DND-41 (cell line): ENCODE data around the gene SMARCC2.
A peak's percentile ranks its signal among the peaks of the same experiment; 100 is the strongest.

Source experiments
- ATAC-seq: fragments of 200-7000 bp; cut with Tn5 transposase; 3 replicates; pipeline ENCODE4 v1.9.1; 2021; ENCODE audit warnings: low read depth; ENCODE audit not compliant: insufficient read depth
- DNase-seq: peaks from one replicate; pipeline ENCODE4 v3.0.0-alpha.2; 2020
- H2AFZ ChIP-seq: 2 replicates; pipeline ENCODE4 v1.6.0; 2012; ENCODE audit warnings: low read depth, low read length
- H3K27ac ChIP-seq: 2 replicates; pipeline ENCODE4 v1.5.1; 2012; ENCODE audit warnings: low read length, inconsistent platforms
- H3K27me3 ChIP-seq: fragments of 200-600 bp; sonication (generic); 2 replicates; pipeline ENCODE4 v1.6.0; 2012; ENCODE audit warnings: low read length, mild to moderate bottlenecking, inconsistent platforms; ENCODE audit not compliant: insufficient read depth, poor library complexity
- H3K36me3 ChIP-seq: 2 replicates; pipeline ENCODE4 v1.5.1; 2012; ENCODE audit warnings: low read length, inconsistent platforms; ENCODE audit not compliant: insufficient read depth
- H3K4me1 ChIP-seq: 2 replicates; pipeline ENCODE4 v1.5.1; 2012; ENCODE audit warnings: mild to moderate bottlenecking, low read length; ENCODE audit not compliant: insufficient read depth
- H3K4me2 ChIP-seq: 2 replicates; pipeline ENCODE4 v1.6.0; 2012; ENCODE audit warnings: mild to moderate bottlenecking, moderate library complexity, low read length, inconsistent platforms; ENCODE audit not compliant: insufficient read depth
- H3K4me3 ChIP-seq, 2 experiments: fragments of 200-600 bp in 1 of 2; shearing (Covaris generic) in 1 of 2; 2 replicates each; pipeline ENCODE4 v1.5.1; 2012 to 2016; ENCODE audit warnings: inconsistent platforms in 2 of 2, low read length in 2 of 2, mild to moderate bottlenecking in 2 of 2, low read depth in 1 of 2, moderate library complexity in 1 of 2
- H3K79me2 ChIP-seq: 2 replicates; pipeline ENCODE4 v1.6.0; 2012; ENCODE audit warnings: low read length, inconsistent platforms; ENCODE audit not compliant: insufficient read depth
- H3K9ac ChIP-seq: 2 replicates; pipeline ENCODE4 v1.6.0; 2012; ENCODE audit warnings: low read depth, mild to moderate bottlenecking, inconsistent platforms, low read length, moderate library complexity
- H3K9me3 ChIP-seq: 2 replicates; pipeline ENCODE4 v1.5.1; 2012; ENCODE audit warnings: low read length, moderate library complexity, mild to moderate bottlenecking, inconsistent platforms; ENCODE audit not compliant: insufficient read depth, severe bottlenecking
- H4K20me1 ChIP-seq: 2 replicates; pipeline ENCODE4 v1.6.0; 2012; ENCODE audit warnings: low read length; ENCODE audit not compliant: insufficient read depth
- EZH2 ChIP-seq: IDR thresholded peaks from 3 replicates; pipeline ENCODE4 v1.6.1; 2012; ENCODE audit warnings: borderline replicate concordance, low read depth, mild to moderate bottlenecking, moderate library complexity, low read length, inconsistent platforms; ENCODE audit not compliant: severe bottlenecking
- TF ChIP-seq, protein P1 (sequence below): IDR thresholded peaks from 2 replicates; pipeline ENCODE4 v1.5.1; 2012; ENCODE audit warnings: borderline replicate concordance, low read length, moderate library complexity, mild to moderate bottlenecking; ENCODE audit not compliant: poor library complexity, severe bottlenecking; ENCODE audit errors: extremely low read depth

SMARCC2 gene

GRCh38 chr12:56224102-56224701, 34.9 kb upstream of the SMARCC2 start, which contains the start of gene NABP2:
NABP2 (plus strand) TSS chr12:56224342; CDS start chr12:56224857, 515 bp downstream.
- peaks cover 54% of the 10 kb centered on the region for H3K4me1 ChIP-seq
- peak within 1 kb of the TSS; percentile 65 for H3K9ac ChIP-seq
- ATAC-seq (peak; percentile 85), DNase-seq (peak; percentile 98)
- peaks cover 17% of the 10 kb centered on the region for H3K36me3 ChIP-seq
- H3K4me2 ChIP-seq, result peak within 1 kb of the TSS; percentile 97
- peaks cover 50% of the 10 kb centered on the region for H3K79me2 ChIP-seq
- H3K27ac ChIP-seq, result peak within 1 kb of the TSS; percentile 75
- H3K27me3 ChIP-seq, result no peaks in the 10 kb centered on the region
- no peaks in the 10 kb centered on the region for H3K9me3 ChIP-seq
- peak within 1 kb of the TSS; percentile 82 for H2AFZ ChIP-seq
- TF ChIP-seq EZH2, result no peak
- TF ChIP-seq, protein P1, sequence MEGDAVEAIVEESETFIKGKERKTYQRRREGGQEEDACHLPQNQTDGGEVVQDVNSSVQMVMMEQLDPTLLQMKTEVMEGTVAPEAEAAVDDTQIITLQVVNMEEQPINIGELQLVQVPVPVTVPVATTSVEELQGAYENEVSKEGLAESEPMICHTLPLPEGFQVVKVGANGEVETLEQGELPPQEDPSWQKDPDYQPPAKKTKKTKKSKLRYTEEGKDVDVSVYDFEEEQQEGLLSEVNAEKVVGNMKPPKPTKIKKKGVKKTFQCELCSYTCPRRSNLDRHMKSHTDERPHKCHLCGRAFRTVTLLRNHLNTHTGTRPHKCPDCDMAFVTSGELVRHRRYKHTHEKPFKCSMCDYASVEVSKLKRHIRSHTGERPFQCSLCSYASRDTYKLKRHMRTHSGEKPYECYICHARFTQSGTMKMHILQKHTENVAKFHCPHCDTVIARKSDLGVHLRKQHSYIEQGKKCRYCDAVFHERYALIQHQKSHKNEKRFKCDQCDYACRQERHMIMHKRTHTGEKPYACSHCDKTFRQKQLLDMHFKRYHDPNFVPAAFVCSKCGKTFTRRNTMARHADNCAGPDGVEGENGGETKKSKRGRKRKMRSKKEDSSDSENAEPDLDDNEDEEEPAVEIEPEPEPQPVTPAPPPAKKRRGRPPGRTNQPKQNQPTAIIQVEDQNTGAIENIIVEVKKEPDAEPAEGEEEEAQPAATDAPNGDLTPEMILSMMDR, result peak; percentile 80
- H4K20me1 ChIP-seq, result 0 out of 2 replicates have a peak, but pooled peaks cover 3% of the 10 kb centered on the region
- H3K4me3 ChIP-seq, result peak within 1 kb of the TSS; percentile 67; a peak in 3 of 4 replicates

GRCh38 chr12:56223571-56224101, 34.4 kb upstream of the SMARCC2 start:
- no peak; the same call in 2 of the 3 replicates for ATAC-seq
- no peak for DNase-seq
- Histone ChIP-seq H3K9me3 (no peaks in the 10 kb centered on the region), H3K36me3 (peaks cover 17% of the 10 kb centered on the region), H3K4me1 (peaks cover 54% of the 10 kb centered on the region), H3K79me2 (peaks cover 52% of the 10 kb centered on the region), H3K27me3 (no peaks in the 10 kb centered on the region), H4K20me1 (0 out of 2 replicates have a peak, but pooled peaks cover 3% of the 10 kb centered on the region), H3K27ac (peak overlapping the region; percentile 75), H3K4me3 (peak overlapping the region; percentile 23 to 67; a peak in 3 of 4 replicates), H3K9ac (peak overlapping the region; percentile 65), H2AFZ (peak overlapping the region; percentile 82), H3K4me2 (peak overlapping the region; percentile 97)
- TF ChIP-seq, protein P1, result no peak
- no peak for TF ChIP-seq EZH2

DNA sequence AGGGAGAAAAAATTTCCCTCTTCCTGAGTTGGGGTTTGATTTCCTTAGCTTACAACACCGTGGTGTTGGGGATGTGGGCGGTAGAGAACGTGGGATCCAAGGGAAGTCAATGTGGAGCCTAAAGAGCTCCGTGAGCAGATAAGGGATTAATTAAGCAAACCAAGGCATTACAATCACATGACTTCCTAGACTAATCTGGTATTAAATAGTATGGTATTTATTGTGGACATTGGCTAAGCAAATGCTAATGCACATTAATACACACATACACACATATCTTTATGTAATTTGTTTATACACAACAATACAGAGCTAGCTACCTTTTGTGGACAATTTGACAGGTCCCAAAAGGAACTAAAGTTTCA, 33.2 kb upstream of the SMARCC2 start:
- no peaks in the 10 kb centered on the region for H3K27me3 ChIP-seq
- peak overlapping the region; percentile 72 to 78; a peak in 3 of 4 replicates for H3K4me3 ChIP-seq
- H3K27ac ChIP-seq, result peak overlapping the region; percentile 85
- H4K20me1 ChIP-seq, result peaks cover 4% of the 10 kb centered on the region; the same call in 1 of the 2 replicates
- H2AFZ ChIP-seq, result peak overlapping the region; percentile 87
- no peaks in the 10 kb centered on the region for H3K9me3 ChIP-seq
- DNase-seq, result no peak
- peak overlapping the region; percentile 97 for H3K4me2 ChIP-seq
- TF ChIP-seq, protein P1, result no peak
- H3K79me2 ChIP-seq, result peaks cover 56% of the 10 kb centered on the region
- H3K9ac ChIP-seq, result peak overlapping the region; percentile 67
- peaks cover 54% of the 10 kb centered on the region for H3K4me1 ChIP-seq
- no peak for ATAC-seq
- H3K36me3 ChIP-seq, result peaks cover 18% of the 10 kb centered on the region
